Ishikawa (cell line): ENCODE results near the gene ANKRD12.

Experiments used
- MAX ChIP-seq: IDR thresholded peaks from 2 replicates; pipeline ENCODE4 v1.6.1; 2012
- YY1 ChIP-seq: IDR thresholded peaks from 2 replicates; pipeline ENCODE4 v1.6.1; 2012; ENCODE audit warnings: low read depth

GRCh38 chr18:9281780-9282179, 145.2 kb downstream of the ANKRD12 start:
- no peak for TF ChIP-seq MAX
- TF ChIP-seq YY1, result no peak
